ENCODE results near the gene RAB11FIP3.

GRCh38 chr16:489606-490005 lies 64.2 kb downstream of the RAB11FIP3 start:
- TF ChIP-seq CTCF (IDR thresholded peaks at IDR 0.05), result no peak
- no peak for TF ChIP-seq POLR2A (IDR thresholded peaks at IDR 0.05)
- no peak for TF ChIP-seq EP300 (IDR thresholded peaks at IDR 0.05)
- TF ChIP-seq POLR2AphosphoS5 (IDR thresholded peaks at IDR 0.05), result no peak
